GM18951 (cell line): Measurements from ENCODE around the gene CMSS1.

Experiments used
- POLR2A ChIP-seq: IDR thresholded peaks from 4 replicates; pipeline ENCODE4 v1.6.1; 2011; ENCODE audit warnings: mild to moderate bottlenecking; ENCODE audit not compliant: insufficient read length, insufficient read depth; ENCODE audit errors: extremely low read depth
- in situ Hi-C: fragments of 300-500 bp; cut with MboI; formaldehyde crosslinking; loops from one replicate; pipeline ENCODE4 v1.12.0; 2022; ENCODE audit warnings: low sequenced_read_pairs, mixed read lengths, inconsistent platforms; ENCODE audit not compliant: unreplicated experiment

CMSS1 gene

GRCh38 chr3:99817437-99818240, at the start of gene CMSS1:
Gene CMSS1, plus strand, starts transcription at chr3:99817862.
- in situ Hi-C loops = no loop called here
- TF ChIP-seq POLR2A = peak; percentile 78

GRCh38 chr3:99768126-99768525, 49.5 kb upstream of the CMSS1 start:
- TF ChIP-seq POLR2A = no peak
- in situ Hi-C loops = loop anchor here (25.0 kb wide), 1 partner anchor 956 kb away; no protein-coding TSS in a partner anchor

GRCh38 chr3:99768808-99769501, 48.7 kb upstream of the CMSS1 start:
- TF ChIP-seq POLR2A = no peak
- in situ Hi-C loops = loop anchor here (25.0 kb wide), 1 partner anchor 957 kb away; no protein-coding TSS in a partner anchor

DNA sequence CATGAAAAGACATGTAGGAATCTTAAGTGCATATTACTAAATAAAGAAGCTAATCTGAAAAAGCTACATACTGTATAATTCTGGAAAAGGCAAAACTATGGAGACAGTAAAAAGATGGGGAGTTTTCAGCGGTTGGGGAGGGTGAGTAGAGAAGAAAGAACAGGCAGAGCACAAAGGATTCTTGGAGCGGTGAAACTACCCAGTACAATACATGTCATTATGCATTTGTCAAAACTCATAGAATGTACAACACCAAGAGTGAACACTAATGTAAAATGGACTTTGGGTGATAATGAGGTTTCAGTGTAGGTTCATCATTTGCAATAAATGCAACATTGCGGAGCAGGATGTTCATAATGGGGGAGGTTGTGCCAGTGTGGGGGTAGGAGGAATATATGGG, 45.5 kb upstream of the CMSS1 start:
- in situ Hi-C loops = loop anchor here (25.0 kb wide), 1 partner anchor 960 kb away; no protein-coding TSS in a partner anchor
- TF ChIP-seq POLR2A = no peak

DNA sequence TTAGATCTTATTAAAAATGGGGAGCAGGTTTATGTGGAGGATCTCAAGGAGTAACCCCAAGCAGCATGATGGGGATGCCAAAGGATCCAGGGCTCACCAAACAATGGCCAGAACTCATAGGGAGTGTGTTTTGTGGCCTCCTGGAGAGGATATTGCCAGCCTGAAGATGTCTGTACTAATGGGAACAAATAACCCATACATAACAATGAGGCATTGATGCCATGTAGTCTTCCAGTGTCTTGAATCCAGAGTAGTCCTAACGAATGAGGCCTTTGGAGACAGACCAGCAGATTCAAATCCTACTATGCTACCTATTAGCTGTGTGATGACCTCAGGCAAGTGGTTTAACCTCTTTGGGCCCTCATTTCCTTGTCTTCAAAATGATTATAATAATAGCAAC, 45.0 kb upstream of the CMSS1 start:
- in situ Hi-C loops = loop anchor here (25.0 kb wide), 1 partner anchor 960 kb away; no protein-coding TSS in a partner anchor
- TF ChIP-seq POLR2A = no peak

DNA sequence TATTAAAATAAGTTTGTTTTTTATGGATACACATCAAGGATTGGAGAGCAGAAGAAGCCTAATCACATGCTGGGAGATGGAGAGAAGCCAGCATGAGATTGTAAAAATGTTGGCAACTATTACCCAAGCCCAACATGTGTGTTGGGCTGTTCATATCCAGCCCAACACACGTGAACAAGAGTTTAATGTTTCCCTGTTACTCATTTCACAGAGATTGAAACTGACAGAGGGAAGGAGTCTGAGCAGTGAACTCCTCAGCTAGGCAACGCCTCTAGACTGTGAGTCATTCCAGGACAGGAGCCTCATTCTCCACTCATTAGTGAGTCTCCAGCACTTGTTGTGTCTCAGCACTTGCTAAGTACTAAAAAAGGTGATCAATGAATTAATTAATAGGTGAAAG, 43.2 kb upstream of the CMSS1 start:
- no peak for TF ChIP-seq POLR2A
- in situ Hi-C loops = loop anchor here (25.0 kb wide), 1 partner anchor 962 kb away; no protein-coding TSS in a partner anchor

DNA sequence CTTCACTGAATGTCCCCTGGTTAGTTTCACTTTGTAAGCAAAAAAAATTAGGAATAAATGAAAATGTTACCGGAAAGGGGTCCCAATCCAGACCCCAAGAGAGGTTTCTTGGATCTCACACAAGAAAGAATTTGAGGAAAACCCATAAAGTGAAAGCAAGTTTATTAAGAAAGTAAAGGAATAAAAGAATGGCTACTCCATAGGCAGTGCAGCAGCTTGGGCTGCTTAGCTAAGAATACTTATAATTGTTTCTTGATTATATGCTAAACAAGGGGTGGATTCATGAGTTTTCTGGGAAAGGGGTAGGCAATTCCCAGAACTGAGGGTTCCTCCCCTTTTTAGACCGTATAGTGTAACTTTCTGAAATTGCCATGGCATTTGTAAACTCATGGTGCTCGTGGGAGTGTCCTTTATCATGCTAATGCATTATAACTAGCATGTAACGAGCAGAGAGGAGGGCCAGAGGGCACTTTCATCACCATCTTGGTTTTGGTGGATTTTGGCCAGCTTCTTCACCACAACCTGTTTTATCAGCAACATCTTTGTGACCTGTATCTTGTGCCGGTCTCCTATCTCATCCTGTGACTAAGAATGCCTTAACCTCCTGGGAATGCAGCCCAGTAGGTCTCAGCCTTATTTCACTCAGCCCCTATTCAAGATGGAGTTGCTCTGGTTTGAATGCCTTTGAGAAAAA, 41.0 kb upstream of the CMSS1 start:
- no peak for TF ChIP-seq POLR2A
- in situ Hi-C loops = no loop called here

GRCh38 chr3:99777210-99777549, 40.5 kb upstream of the CMSS1 start:
- in situ Hi-C loops = no loop called here

GRCh38 chr3:99777708-99778107, 40.0 kb upstream of the CMSS1 start:
- in situ Hi-C loops = no loop called here
- TF ChIP-seq POLR2A = no peak

More at GRCh38 chr3:99777210-99777549, 40.5 kb upstream of the CMSS1 start:
- TF ChIP-seq POLR2A = no peak

GRCh38 chr3:99780749-99781148, 36.9 kb upstream of the CMSS1 start:
- in situ Hi-C loops = no loop called here
- TF ChIP-seq POLR2A = no peak

- no peak for TF ChIP-seq POLR2A
- in situ Hi-C loops = no loop called here
These were observed 35.9 kb upstream of the CMSS1 start for GRCh38 chr3:99781761-99782160.

- no peak for TF ChIP-seq POLR2A
- in situ Hi-C loops = no loop called here
These were observed 34.6 kb upstream of the CMSS1 start for GRCh38 chr3:99783011-99783573.
